Peyer's patch (tissue), 4 donors: ENCODE data around the gene PDSS2. TPM values are rescaled to one million over a fixed set of nuclear protein-coding genes. Genes with fewer than 3 reads are reported as not detected.

ENCODE experiments used
- DNase-seq, 3 donors: peaks; one replicate each; pipeline ENCODE4 v3.0.0-alpha.2; 2017 to 2019
- H3K27ac ChIP-seq, 4 donors: fragments of 200-600 bp; sonication (generic); one replicate each; pipeline ENCODE4 v1.5.1; 2016 to 2019
- H3K27me3 ChIP-seq, 2 donors: fragments of 200-600 bp; sonication (generic); one replicate each; pipeline ENCODE4 v1.5.1; 2019
- H3K36me3 ChIP-seq, 3 donors: fragments of 200-600 bp; sonication (generic); one replicate each; pipeline ENCODE4 v1.5.1; 2016 to 2019
- H3K4me1 ChIP-seq, 4 donors: fragments of 200-600 bp; sonication (generic); one replicate each; pipeline ENCODE4 v1.5.1; 2016 to 2019
- H3K4me3 ChIP-seq, 4 donors: fragments of 200-600 bp; sonication (generic); 1 replicate in 3 of 4; 2 replicates in 1 of 4; pipeline ENCODE4 v1.5.1; 2016 to 2019; ENCODE audit warnings: mild to moderate bottlenecking in 1 of 4
- H3K9me3 ChIP-seq, 4 donors: fragments of 200-600 bp; sonication (generic); one replicate each; pipeline ENCODE4 v1.5.1; 2016 to 2019; ENCODE audit warnings: mild to moderate bottlenecking in 1 of 4
- CTCF ChIP-seq, 6 experiments: fragments of 450-650 bp in 4 of 6; fragments of 200-600 bp in 2 of 6; sonication (generic) in 1 of 6; IDR thresholded peaks; one replicate each; pipeline ENCODE4 v1.5.1; 2017 to 2019; ENCODE audit warnings: antibody characterized with exemption in 6 of 6, mild to moderate bottlenecking in 3 of 6, moderate library complexity in 1 of 6
- POLR2A ChIP-seq, 2 donors: fragments of 450-650 bp; IDR thresholded peaks; one replicate each; pipeline ENCODE4 v1.5.1; 2017; ENCODE audit warnings: antibody characterized with exemption in 2 of 2, mild to moderate bottlenecking in 2 of 2, moderate library complexity in 2 of 2
- small RNA-seq, 2 donors: library from RNA; depleted of rRNA; stranded (forward); fragments of <200 nt; gene quantifications; one replicate each; pipeline ENCODE3, GENCODE V24; 2016
- total RNA-seq, 4 donors: library from RNA; depleted of rRNA; stranded (reverse); fragments of >200 nt; gene quantifications; one replicate each; pipeline ENCODE4 v1.1.0, GENCODE V29; 2016

The PDSS2 gene
- total RNA-seq, 4 donors from 2014 or later = 9.5 to 16.5 (median 15.4) TPM

GRCh38 chr6:107105511-107106116 lies 353.8 kb downstream of the PDSS2 start:
- peak in 1 of 3 donors; percentile 35 for DNase-seq
- no peak for TF ChIP-seq CTCF (IDR thresholded peaks at IDR 0.05)
- TF ChIP-seq POLR2A (IDR thresholded peaks at IDR 0.05) = no peak
- Histone ChIP-seq H3K36me3 (no peaks in the 10 kb centered on the region), H3K27ac (no peak overlapping the region), H3K27me3 (no peaks in the 10 kb centered on the region), H3K9me3 (no peaks in the 10 kb centered on the region), H3K4me3 (no peak overlapping the region), H3K4me1 (no peaks in the 10 kb centered on the region)

GRCh38 chr6:107103082-107103481 lies 356.3 kb downstream of the PDSS2 start:
- Histone ChIP-seq H3K27me3 (no peaks in the 10 kb centered on the region), H3K9me3 (no peaks in the 10 kb centered on the region), H3K27ac (no peak overlapping the region), H3K4me3 (no peak overlapping the region), H3K4me1 (no peaks in the 10 kb centered on the region), H3K36me3 (no peaks in the 10 kb centered on the region)
- TF ChIP-seq POLR2A (IDR thresholded peaks at IDR 0.05) (no peak), CTCF (IDR thresholded peaks at IDR 0.05) (no peak)
- DNase-seq = peak in 1 of 3 donors; percentile 23

Small RNA genes within 50 kb of the gene (small RNA-seq; reads per million reads assigned to genes)
- gene AL591516.1 = 0 reads per million in 2 donors
- gene RNU6-1299P = 0 reads per million in 2 donors

Other genes with a start within 250 kb of the PDSS2 start
- 10 to 100 TPM in 1 of 4 donors, 1 to 10 TPM in 2, under 1 TPM in 1; 0.35 to 13.2 (median 1.8) TPM for gene SOBP, start 30.6 kb upstream of the PDSS2 start, total RNA-seq